Mesenchymal stem cell (in vitro differentiated cells and primary cell): ENCODE results near the gene ASPA.
A peak's percentile ranks its signal among the peaks of the same experiment; 100 is the strongest.

Experiments
- DNase-seq: peaks from one replicate; pipeline ENCODE4 v3.0.0-alpha.2; 2013
- H2AFZ ChIP-seq: one replicate; pipeline ENCODE4 v1.6.1; 2013; ENCODE audit warnings: low read depth, mild to moderate bottlenecking, control low read depth, inconsistent platforms, low read length, moderate library complexity
- H2AK5ac ChIP-seq: 2 replicates; pipeline ENCODE4 v1.6.1; 2013; ENCODE audit warnings: low read length, moderate library complexity, mild to moderate bottlenecking, inconsistent platforms; ENCODE audit not compliant: severe bottlenecking
- H2BK120ac ChIP-seq: one replicate; pipeline ENCODE4 v1.6.1; 2013; ENCODE audit warnings: low read depth, mild to moderate bottlenecking, inconsistent platforms, low read length, moderate library complexity
- H2BK12ac ChIP-seq, 2 experiments: one replicate each; pipeline ENCODE4 v1.6.1; 2013; ENCODE audit warnings: inconsistent platforms in 2 of 2, low read length in 2 of 2, mild to moderate bottlenecking in 2 of 2, moderate library complexity in 2 of 2, control low read depth in 1 of 2
- H2BK15ac ChIP-seq: one replicate; pipeline ENCODE4 v1.6.1; 2013; ENCODE audit warnings: mild to moderate bottlenecking, low read depth, inconsistent platforms; ENCODE audit not compliant: poor library complexity, severe bottlenecking
- H2BK5ac ChIP-seq: 2 replicates; pipeline ENCODE4 v1.6.1; 2013; ENCODE audit warnings: low read depth, mild to moderate bottlenecking, low read length, control low read depth, inconsistent platforms; ENCODE audit not compliant: poor library complexity, severe bottlenecking
- H3K14ac ChIP-seq, 2 experiments: one replicate each; pipeline ENCODE4 v1.6.1; 2013; ENCODE audit warnings: inconsistent platforms in 2 of 2, low read length in 2 of 2, control low read depth in 1 of 2, mild to moderate bottlenecking in 1 of 2, moderate library complexity in 1 of 2
- H3K18ac ChIP-seq, 2 experiments: one replicate each; pipeline ENCODE4 v1.6.1; 2013; ENCODE audit warnings: inconsistent platforms in 2 of 2, low read length in 2 of 2, control low read depth in 1 of 2, low read depth in 1 of 2, mild to moderate bottlenecking in 1 of 2
- H3K23ac ChIP-seq, 2 experiments: one replicate each; pipeline ENCODE4 v1.6.1; 2013; ENCODE audit warnings: inconsistent platforms in 2 of 2, low read length in 2 of 2, mild to moderate bottlenecking in 2 of 2, moderate library complexity in 2 of 2, control low read depth in 1 of 2
- H3K27ac ChIP-seq: 2 replicates; pipeline ENCODE4 v1.5.1; 2013; ENCODE audit warnings: mild to moderate bottlenecking, moderate library complexity, low read length, control low read depth, inconsistent platforms; ENCODE audit not compliant: poor library complexity, severe bottlenecking
- H3K27me3 ChIP-seq, 2 experiments: 2 replicates each; pipeline versions ENCODE4 v1.6.1 to v1.7.0; 2013; ENCODE audit warnings: low read length in 2 of 2, mild to moderate bottlenecking in 2 of 2, moderate library complexity in 2 of 2, control low read depth in 1 of 2, inconsistent platforms in 1 of 2; ENCODE audit not compliant: control insufficient read depth in 1 of 2, insufficient read depth in 1 of 2
- H3K36me3 ChIP-seq, 2 experiments: 2 replicates each; pipeline versions ENCODE4 v1.6.1 to v1.7.0; 2013; ENCODE audit warnings: low read length in 2 of 2, control low read depth in 1 of 2, inconsistent platforms in 1 of 2, low read depth in 1 of 2, mild to moderate bottlenecking in 1 of 2; ENCODE audit not compliant: insufficient read depth in 2 of 2, control insufficient read depth in 1 of 2
- H3K4ac ChIP-seq, 2 experiments: one replicate each; pipeline ENCODE4 v1.6.1; 2013; ENCODE audit warnings: inconsistent platforms in 2 of 2, low read length in 2 of 2, mild to moderate bottlenecking in 2 of 2, moderate library complexity in 2 of 2, control low read depth in 1 of 2, low read depth in 1 of 2
- H3K4me1 ChIP-seq: 2 replicates; pipeline ENCODE4 v1.6.1; 2013; ENCODE audit warnings: low read depth, low read length, control low read depth; ENCODE audit not compliant: control insufficient read depth, insufficient read depth
- H3K4me2 ChIP-seq: 2 replicates; pipeline ENCODE4 v1.6.1; 2013; ENCODE audit warnings: low read length, mild to moderate bottlenecking, inconsistent platforms; ENCODE audit not compliant: poor library complexity, severe bottlenecking
- H3K4me3 ChIP-seq, 2 experiments: 2 replicates each; pipeline versions ENCODE4 v1.5.1 to v1.7.0; 2013; ENCODE audit warnings: low read length in 2 of 2, mild to moderate bottlenecking in 2 of 2, control low read depth in 1 of 2, low read depth in 1 of 2; ENCODE audit not compliant: insufficient read depth in 1 of 2
- H3K79me1 ChIP-seq: replicated peaks from 2 replicates; pipeline ENCODE4 v1.6.1; 2013; ENCODE audit warnings: mild to moderate bottlenecking, control low read depth, low read length, inconsistent platforms; ENCODE audit not compliant: poor library complexity, severe bottlenecking
- H3K9ac ChIP-seq: 2 replicates; pipeline ENCODE4 v1.7.0; 2013; ENCODE audit warnings: mild to moderate bottlenecking, low read length, moderate library complexity
- H3K9me3 ChIP-seq: 2 replicates; pipeline ENCODE4 v1.7.0; 2013; ENCODE audit warnings: mild to moderate bottlenecking, low read length; ENCODE audit not compliant: control insufficient read depth
- H4K8ac ChIP-seq: one replicate; pipeline ENCODE4 v1.6.1; 2013; ENCODE audit warnings: inconsistent platforms, mild to moderate bottlenecking, low read length, moderate library complexity
- H4K91ac ChIP-seq: one replicate; pipeline ENCODE4 v1.6.1; 2013; ENCODE audit warnings: mild to moderate bottlenecking, low read length, inconsistent platforms
- WGBS: methylation state at CpG from one replicate; pipeline ENCODE4 v1.1.7; 2013; ENCODE audit warnings: mixed read lengths; 5-methylcytosine and 5-hydroxymethylcytosine counted together

Gene ASPA

DNA sequence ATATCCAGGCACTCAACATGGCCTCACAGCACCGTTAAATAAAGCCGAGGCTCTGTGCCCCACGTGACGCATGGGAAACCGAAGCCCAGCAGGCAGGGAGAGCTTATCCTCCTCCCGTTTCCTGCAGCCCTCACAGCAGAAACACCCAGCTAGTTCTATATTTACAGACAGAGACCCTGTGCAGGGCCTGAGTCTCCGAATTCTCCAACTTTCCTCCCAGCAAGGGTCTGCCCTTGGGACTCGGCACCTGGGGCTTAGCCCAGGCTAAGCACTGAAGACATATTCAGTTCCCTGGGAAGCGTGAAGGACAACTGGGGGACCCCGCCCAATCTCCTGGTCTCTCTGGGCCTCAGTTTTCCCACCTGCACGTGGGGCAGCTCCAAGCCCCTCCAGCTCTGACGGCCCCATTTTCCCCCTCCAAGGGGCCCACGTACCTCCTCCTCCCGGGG is 52.6 kb downstream of the ASPA start:
- peak overlapping the region; percentile 71 for H3K9ac ChIP-seq
- no peaks in the 10 kb centered on the region for H3K79me1 ChIP-seq
- H4K8ac ChIP-seq: no peak overlapping the region
- H3K4me2 ChIP-seq: no peak overlapping the region
- H3K4me3 ChIP-seq: peak overlapping the region in 1 of 2 experiments; percentile 70
- no peak overlapping the region for H2BK120ac ChIP-seq
- no peak overlapping the region for H3K4ac ChIP-seq
- no peaks in the 10 kb centered on the region for H3K27me3 ChIP-seq
- H3K9me3 ChIP-seq: no peaks in the 10 kb centered on the region
- H4K91ac ChIP-seq: no peak overlapping the region
- no peak for DNase-seq
- H3K4me1 ChIP-seq: peaks cover 10% of the 10 kb centered on the region
- H2BK12ac ChIP-seq: no peak overlapping the region
- no peak overlapping the region for H3K14ac ChIP-seq
- no peak overlapping the region for H3K23ac ChIP-seq
- H3K36me3 ChIP-seq: peaks cover 6 to 17% of the 10 kb centered on the region in 2 experiments
- H2AK5ac ChIP-seq: no peak overlapping the region
- H3K27ac ChIP-seq: no peak overlapping the region
- H3K18ac ChIP-seq: no peak overlapping the region
- no peak overlapping the region for H2AFZ ChIP-seq
- H2BK15ac ChIP-seq: no peak overlapping the region
- no peak overlapping the region for H2BK5ac ChIP-seq
- 84% methylated on average over 11 of the region's 14 CpGs for WGBS

DNA sequence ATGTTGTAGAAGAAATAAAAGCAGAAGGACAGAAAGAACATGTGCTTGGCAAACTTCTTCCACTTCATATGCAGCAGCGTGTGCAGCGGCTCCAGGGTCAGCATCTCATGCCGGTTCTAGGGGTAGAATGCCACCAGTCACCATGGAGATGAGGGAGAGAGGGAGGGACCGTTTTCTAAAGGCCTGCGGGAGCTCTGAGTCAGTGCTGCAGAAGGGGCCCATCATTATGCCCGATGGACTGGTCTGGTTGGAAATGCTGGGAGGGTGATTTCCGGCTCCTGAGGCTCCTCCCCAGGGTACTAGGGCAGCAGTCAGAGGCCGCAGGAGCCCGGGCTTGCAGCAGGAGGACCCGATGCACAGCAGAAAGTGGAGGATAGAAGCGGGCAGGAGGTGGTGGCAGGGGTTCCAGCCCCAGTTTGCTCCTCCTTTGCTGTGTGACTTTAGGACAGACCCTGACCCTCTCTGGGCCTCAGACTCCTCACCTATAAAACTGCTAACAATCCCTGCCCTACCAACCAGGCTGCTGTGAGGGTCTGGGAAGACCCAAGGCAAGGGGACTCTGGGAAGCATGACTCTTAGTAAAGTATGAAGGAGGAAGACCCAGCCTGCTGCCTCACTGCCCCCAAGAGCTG is 53.2 kb downstream of the ASPA start:
- no peak overlapping the region for H2AK5ac ChIP-seq
- no peak overlapping the region for H3K14ac ChIP-seq
- H3K23ac ChIP-seq: no peak overlapping the region
- no peak overlapping the region for H2AFZ ChIP-seq
- H4K91ac ChIP-seq: no peak overlapping the region
- H4K8ac ChIP-seq: no peak overlapping the region
- H2BK15ac ChIP-seq: no peak overlapping the region
- no peak overlapping the region for H3K4me2 ChIP-seq
- peak; percentile 21 for DNase-seq
- no peaks in the 10 kb centered on the region for H3K27me3 ChIP-seq
- no peak overlapping the region for H2BK12ac ChIP-seq
- no peak overlapping the region for H2BK120ac ChIP-seq
- H3K79me1 ChIP-seq: no peaks in the 10 kb centered on the region
- no peaks in the 10 kb centered on the region for H3K9me3 ChIP-seq
- H3K27ac ChIP-seq: no peak overlapping the region
- H3K36me3 ChIP-seq: peaks cover 6 to 17% of the 10 kb centered on the region in 2 experiments
- H3K4me1 ChIP-seq: peaks cover 10% of the 10 kb centered on the region
- H3K18ac ChIP-seq: no peak overlapping the region
- 58% methylated on average over 8 of the region's 11 CpGs for WGBS
- H3K4ac ChIP-seq: no peak overlapping the region
- no peak overlapping the region for H2BK5ac ChIP-seq
- H3K4me3 ChIP-seq: peak overlapping the region in 1 of 2 experiments; percentile 70
- H3K9ac ChIP-seq: peak overlapping the region; percentile 71

DNA sequence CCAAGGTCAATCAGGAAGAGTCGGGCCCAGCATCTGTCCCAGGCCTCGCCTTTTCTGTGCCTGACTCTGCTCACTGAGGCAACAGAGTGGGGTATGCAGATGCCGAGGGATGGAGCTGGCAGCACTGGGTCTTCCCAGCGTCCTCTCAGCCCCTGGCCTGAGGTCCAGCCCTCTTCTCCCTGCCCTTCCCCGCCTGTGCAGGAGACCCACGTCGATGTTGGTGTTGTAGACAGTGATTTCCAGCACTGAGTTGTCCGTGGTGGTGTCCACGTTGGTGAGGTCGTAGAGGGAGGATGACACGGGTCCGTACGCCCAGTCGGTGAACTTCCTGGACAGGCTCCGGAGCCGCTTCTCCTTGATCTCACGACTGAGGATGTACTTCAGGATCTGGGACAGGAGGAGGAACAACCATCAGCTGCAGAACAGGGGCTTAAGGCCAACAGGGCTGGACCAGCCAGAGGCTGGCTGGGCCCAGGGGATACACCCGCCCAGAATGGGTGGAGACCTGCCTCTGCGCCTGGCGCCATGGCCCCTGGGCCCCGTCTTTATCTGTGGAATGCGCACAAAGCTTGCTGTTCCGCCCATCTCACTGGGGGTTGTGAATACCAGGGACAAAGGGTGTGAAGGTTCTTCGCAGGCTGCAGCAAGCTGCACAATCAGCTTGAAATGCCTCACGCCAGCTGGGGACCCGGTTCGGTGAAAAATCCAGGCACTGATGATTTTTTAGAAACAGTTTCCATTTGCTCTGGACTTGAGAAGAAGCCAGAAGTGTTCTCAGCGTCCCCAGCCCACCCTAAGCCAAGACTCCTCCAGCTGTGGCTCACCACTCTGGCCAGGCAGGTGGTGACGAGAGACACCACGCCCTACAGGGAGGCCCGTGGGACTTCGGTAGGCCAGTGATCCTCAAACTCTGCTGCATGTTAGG is 54.3 kb downstream of the ASPA start:
- peak overlapping the region; percentile 3 for H2BK15ac ChIP-seq
- H3K4me2 ChIP-seq: no peak overlapping the region
- no peak overlapping the region for H2BK5ac ChIP-seq
- H2AFZ ChIP-seq: no peak overlapping the region
- no peaks in the 10 kb centered on the region for H3K27me3 ChIP-seq
- 62% methylated on average over 32 of the region's 32 CpGs for WGBS
- no peaks in the 10 kb centered on the region for H3K9me3 ChIP-seq
- peak overlapping the region in 1 of 2 experiments; percentile 63 for H3K4me3 ChIP-seq
- no peak overlapping the region for H2BK12ac ChIP-seq
- no peaks in the 10 kb centered on the region for H3K79me1 ChIP-seq
- no peak overlapping the region for H3K14ac ChIP-seq
- peaks cover 10% of the 10 kb centered on the region for H3K4me1 ChIP-seq
- no peak for DNase-seq
- H3K9ac ChIP-seq: peak overlapping the region; percentile 79
- no peak overlapping the region for H2AK5ac ChIP-seq
- H3K4ac ChIP-seq: peak overlapping the region in 1 of 2 experiments; percentile 46
- peaks cover 6 to 17% of the 10 kb centered on the region in 2 experiments for H3K36me3 ChIP-seq
- peak overlapping the region in 1 of 2 experiments; percentile 8 for H3K18ac ChIP-seq
- no peak overlapping the region for H2BK120ac ChIP-seq
- H4K8ac ChIP-seq: no peak overlapping the region
- peak overlapping the region; percentile 82 for H4K91ac ChIP-seq
- no peak overlapping the region for H3K23ac ChIP-seq
- H3K27ac ChIP-seq: no peak overlapping the region
